HL-60 (cell line): ENCODE data around the gene TANC1.

Experiments used
- SPI1 ChIP-seq: IDR thresholded peaks from 2 replicates; pipeline ENCODE4 v1.6.1; 2012; ENCODE audit warnings: low read depth, mild to moderate bottlenecking, borderline replicate concordance
- TF ChIP-seq, protein P1 (sequence below): IDR thresholded peaks from one replicate; pipeline ENCODE4 v1.5.1; 2011; ENCODE audit warnings: low read length, control low read depth, inconsistent platforms; ENCODE audit not compliant: insufficient read depth
- TF ChIP-seq, protein P2 (sequence below): IDR thresholded peaks from 2 replicates; pipeline ENCODE4 v1.6.1; 2012; ENCODE audit warnings: low read depth; ENCODE audit not compliant: insufficient replicate concordance

DNA sequence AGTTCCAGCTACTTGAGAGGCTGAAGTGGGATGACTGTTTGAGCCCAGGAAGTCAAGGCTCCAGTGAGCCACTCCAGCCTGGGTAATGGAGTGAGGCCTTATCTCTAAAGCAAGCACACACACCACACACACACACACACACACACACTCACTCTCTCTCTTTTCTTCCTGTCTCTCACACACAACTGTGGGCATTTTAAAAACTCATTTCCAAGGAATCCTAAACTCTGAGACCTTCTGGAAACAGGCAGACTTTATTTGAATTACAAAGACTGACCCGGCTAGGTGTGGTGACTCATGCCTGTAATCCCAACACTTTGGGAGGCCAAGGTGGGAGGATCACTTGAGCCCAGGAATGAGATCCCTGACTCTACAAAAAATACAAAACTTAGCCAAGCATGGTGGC is 296.7 kb downstream of the TANC1 start:
- TF ChIP-seq, protein P1, sequence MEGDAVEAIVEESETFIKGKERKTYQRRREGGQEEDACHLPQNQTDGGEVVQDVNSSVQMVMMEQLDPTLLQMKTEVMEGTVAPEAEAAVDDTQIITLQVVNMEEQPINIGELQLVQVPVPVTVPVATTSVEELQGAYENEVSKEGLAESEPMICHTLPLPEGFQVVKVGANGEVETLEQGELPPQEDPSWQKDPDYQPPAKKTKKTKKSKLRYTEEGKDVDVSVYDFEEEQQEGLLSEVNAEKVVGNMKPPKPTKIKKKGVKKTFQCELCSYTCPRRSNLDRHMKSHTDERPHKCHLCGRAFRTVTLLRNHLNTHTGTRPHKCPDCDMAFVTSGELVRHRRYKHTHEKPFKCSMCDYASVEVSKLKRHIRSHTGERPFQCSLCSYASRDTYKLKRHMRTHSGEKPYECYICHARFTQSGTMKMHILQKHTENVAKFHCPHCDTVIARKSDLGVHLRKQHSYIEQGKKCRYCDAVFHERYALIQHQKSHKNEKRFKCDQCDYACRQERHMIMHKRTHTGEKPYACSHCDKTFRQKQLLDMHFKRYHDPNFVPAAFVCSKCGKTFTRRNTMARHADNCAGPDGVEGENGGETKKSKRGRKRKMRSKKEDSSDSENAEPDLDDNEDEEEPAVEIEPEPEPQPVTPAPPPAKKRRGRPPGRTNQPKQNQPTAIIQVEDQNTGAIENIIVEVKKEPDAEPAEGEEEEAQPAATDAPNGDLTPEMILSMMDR, result no peak
- TF ChIP-seq, protein P2, sequence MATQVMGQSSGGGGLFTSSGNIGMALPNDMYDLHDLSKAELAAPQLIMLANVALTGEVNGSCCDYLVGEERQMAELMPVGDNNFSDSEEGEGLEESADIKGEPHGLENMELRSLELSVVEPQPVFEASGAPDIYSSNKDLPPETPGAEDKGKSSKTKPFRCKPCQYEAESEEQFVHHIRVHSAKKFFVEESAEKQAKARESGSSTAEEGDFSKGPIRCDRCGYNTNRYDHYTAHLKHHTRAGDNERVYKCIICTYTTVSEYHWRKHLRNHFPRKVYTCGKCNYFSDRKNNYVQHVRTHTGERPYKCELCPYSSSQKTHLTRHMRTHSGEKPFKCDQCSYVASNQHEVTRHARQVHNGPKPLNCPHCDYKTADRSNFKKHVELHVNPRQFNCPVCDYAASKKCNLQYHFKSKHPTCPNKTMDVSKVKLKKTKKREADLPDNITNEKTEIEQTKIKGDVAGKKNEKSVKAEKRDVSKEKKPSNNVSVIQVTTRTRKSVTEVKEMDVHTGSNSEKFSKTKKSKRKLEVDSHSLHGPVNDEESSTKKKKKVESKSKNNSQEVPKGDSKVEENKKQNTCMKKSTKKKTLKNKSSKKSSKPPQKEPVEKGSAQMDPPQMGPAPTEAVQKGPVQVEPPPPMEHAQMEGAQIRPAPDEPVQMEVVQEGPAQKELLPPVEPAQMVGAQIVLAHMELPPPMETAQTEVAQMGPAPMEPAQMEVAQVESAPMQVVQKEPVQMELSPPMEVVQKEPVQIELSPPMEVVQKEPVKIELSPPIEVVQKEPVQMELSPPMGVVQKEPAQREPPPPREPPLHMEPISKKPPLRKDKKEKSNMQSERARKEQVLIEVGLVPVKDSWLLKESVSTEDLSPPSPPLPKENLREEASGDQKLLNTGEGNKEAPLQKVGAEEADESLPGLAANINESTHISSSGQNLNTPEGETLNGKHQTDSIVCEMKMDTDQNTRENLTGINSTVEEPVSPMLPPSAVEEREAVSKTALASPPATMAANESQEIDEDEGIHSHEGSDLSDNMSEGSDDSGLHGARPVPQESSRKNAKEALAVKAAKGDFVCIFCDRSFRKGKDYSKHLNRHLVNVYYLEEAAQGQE, result no peak
- no peak for TF ChIP-seq SPI1
